Mammary epithelial cell (primary cell): ENCODE measurements around the gene FARP1.

Source experiments
- EZH2 ChIP-seq: IDR thresholded peaks from 2 replicates; pipeline ENCODE4 v1.6.1; 2012; ENCODE audit warnings: low read length, inconsistent platforms, borderline replicate concordance
- TF ChIP-seq, protein P1 (sequence below), 2 donors: IDR thresholded peaks in 1 of 2; conservative IDR thresholded peaks in 1 of 2; 2 replicates each; pipeline ENCODE4 v1.5.1; 2011 to 2012; ENCODE audit warnings: inconsistent platforms in 2 of 2, low read length in 2 of 2, mild to moderate bottlenecking in 2 of 2, control low read depth in 1 of 2, low read depth in 1 of 2; ENCODE audit not compliant: insufficient read depth in 1 of 2; ENCODE audit errors: extremely low read depth in 1 of 2

DNA sequence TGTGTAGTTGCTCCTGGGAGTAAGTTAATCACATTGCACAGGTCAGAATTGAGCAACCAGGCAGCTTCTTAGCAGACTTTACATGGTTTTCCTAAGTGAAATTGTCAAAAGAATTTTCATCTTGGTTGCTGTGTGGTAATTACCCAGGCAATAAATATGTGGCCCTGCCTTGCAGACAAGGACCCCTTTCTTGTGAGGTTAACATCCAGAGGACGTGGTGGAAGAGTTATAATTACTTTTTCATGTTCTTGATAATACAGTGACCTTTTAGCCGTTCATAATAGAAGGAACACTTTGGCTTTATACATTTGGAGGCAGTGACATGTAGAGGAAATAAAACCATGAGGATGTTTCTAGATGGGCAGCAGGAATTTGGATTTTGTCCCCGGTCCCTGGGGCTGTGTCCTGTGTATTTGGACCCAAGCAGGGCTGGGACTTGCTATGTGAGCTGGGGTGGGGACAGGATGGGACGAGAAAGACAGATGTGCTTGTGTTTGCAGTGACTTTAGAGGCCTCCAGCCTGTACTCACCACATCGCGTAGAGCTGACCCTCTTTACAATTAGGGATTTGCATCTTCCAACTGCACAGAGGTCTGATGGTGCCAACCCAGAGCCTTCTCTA is 277.8 kb downstream of the FARP1 start:
- TF ChIP-seq, protein P1, sequence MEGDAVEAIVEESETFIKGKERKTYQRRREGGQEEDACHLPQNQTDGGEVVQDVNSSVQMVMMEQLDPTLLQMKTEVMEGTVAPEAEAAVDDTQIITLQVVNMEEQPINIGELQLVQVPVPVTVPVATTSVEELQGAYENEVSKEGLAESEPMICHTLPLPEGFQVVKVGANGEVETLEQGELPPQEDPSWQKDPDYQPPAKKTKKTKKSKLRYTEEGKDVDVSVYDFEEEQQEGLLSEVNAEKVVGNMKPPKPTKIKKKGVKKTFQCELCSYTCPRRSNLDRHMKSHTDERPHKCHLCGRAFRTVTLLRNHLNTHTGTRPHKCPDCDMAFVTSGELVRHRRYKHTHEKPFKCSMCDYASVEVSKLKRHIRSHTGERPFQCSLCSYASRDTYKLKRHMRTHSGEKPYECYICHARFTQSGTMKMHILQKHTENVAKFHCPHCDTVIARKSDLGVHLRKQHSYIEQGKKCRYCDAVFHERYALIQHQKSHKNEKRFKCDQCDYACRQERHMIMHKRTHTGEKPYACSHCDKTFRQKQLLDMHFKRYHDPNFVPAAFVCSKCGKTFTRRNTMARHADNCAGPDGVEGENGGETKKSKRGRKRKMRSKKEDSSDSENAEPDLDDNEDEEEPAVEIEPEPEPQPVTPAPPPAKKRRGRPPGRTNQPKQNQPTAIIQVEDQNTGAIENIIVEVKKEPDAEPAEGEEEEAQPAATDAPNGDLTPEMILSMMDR (conservative IDR thresholded peaks at IDR 0.05 in 1 of 2, IDR thresholded peaks at IDR 0.05 in 1 of 2; ENCODE audit: extremely low read depth in 1 of 2, insufficient read depth in 1 of 2, low read depth in 1 of 2, low read length in 2 of 2): no peak
- TF ChIP-seq EZH2: no peak
